HG03196 (cell line): ENCODE results near the gene LMLN.
"Not testable (repeated sequence)": the region's sequence is repeated elsewhere in the genome, so short reads cannot be mapped to it uniquely, and the experiment has no call there.

Experiments used
- ATAC-seq: cut with Tn5 transposase; IDR thresholded peaks from one replicate; pipeline ENCODE4 v1.9.1; 2021; ENCODE audit not compliant: unreplicated experiment

Gene LMLN

DNA sequence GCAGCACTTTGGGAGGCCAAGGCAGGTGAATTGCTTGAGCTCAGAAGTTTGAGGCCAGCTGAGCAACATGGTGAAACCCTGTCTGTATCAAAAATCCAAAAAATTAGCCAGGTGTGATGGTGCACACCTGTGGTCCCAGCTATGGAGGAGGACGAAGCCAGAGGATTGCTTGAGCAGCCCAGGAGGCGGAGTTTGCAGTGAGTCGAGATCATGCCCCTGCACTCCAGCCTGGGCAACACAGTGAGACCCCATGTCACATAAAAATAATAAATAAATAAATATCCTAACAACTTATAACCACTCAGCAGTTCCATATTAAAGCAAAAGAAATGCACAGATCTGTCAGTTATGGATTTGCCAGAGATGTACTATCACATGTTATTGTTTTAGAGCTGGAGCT is 62.6 kb downstream of the LMLN start:
- no peak for ATAC-seq

DNA sequence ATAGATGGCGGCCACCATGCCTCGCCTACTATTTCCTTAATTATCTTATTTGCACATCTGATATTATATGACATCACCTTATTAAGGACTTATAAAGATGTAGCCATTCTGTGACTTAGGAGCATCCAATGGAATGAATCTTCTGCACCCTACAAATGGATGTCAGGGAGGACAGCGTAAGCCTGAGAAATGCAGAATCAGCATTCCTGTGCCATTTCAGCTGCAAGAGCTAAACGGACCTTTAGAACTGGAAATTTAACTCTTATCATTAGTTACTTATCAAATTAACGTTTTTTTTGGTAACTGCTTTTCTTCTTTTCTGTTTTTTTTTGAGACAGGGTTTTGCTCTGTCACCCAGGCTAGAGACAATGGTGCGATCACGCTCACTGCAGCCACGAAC is 65.6 kb downstream of the LMLN start:
- ATAC-seq = no peak

- ATAC-seq = no peak
These were observed 66.6 kb downstream of the LMLN start for GRCh38 chr3:198026620-198027019.

- ATAC-seq = no peak
These were observed 67.2 kb downstream of the LMLN start for GRCh38 chr3:198027045-198027798.

DNA sequence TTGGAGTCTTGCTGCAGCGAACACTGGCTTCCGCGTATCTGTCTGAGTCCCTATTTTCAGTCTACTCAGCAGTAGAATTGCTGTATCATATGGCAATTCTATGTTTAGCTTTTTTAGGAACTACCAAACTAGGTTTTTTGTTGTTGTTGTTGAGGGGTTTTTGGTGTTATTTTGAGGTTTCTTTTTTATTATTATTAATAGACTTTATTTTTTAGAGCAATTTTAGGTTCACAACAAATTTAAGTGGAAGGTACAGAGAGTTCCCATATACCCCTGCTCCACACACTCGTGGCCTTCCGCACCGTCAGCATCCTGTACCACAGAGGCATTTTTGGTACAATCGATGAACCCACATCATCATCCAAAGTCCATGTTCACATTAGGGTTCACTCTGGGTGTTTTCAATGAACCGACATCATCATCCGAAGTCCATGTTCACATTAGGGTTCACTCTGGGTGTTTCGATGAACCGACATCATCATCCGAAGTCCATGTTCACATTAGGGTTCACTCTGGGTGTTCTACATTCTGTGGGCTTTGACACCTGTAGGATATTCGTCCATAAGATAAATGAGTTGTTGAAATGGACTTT is 67.9 kb downstream of the LMLN start:
- ATAC-seq = no peak

DNA sequence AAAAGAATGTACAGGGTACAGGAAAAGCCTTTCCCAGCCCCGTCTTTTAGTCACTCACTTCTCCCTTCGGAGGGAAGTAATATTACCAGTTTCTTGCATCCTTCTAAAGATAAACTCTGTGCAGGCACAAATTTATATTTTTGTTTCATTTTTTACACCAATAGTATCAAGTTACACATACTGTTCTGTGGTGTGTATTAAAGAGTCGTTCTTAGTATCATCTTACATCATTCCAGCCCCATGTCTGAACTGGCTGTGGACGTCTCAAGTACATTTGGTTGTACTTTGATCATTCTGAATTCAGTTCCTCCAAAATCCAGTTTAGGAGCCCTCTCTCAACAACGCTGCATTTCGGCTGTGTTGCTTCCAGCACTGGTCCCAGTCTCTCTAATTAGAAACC is 68.7 kb downstream of the LMLN start:
- no peak for ATAC-seq

- ATAC-seq = no peak
These were observed 70.1 kb downstream of the LMLN start for GRCh38 chr3:198030125-198030524.

DNA sequence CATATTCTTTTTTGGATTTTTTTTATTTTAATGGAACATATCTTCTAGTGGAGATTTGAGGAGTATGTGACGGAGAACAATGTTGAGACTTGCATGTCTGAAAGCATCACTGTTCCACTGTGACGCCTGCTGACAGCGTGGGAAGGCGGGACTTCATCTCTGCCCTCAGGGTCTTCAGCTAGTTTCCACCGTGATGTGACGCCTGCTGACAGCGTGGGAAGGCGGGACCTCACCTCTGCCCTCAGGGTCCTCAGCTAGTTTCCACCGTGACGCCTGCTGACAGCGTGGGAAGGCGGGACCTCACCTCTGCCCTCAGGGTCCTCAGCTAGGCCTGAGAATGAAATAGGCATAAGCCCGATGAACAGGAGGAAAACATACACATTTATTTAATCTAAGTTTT is 70.7 kb downstream of the LMLN start:
- ATAC-seq = no peak

DNA sequence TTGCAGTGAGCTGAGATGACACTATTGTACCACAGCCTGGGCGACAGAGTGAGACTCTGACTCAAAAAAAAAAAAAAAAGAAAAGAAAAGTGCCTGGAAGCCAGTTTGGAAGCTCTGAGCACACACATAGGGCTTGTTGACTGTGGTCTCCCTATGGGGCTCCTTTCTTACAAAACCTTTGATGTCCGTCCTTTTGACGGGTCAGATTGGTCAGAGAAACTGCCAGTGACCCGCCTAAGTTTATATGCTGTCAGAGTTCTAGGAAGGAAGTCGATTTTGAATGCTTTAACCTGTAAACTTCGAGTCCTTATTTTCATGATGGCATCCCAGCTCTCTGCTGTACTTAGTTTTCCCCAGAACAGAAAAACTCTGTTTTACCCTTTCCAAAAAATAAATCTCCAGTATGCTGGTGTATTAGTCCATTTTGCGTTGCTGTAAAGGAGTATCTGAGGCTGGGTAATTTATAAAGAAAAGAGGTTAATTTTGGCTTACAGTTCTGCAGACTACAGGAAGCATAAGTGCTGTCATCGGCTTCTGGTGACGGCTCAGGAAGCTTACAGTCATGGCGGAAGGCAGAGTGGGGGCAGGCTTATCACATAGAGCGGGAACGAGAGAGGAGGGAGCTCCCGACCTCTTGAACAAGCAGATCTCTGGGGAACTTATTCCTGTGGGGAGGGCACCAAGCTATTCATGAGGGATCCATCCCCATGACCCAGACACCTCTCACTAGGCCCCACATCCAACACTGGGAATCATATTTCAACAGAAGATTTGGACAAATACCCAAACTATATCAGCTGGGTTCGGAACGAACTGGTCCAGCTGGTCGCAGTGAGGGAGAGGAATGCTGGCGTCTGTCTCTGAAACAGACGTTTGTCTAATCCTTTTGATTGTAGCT is 72.3 kb downstream of the LMLN start:
- no peak for ATAC-seq

DNA sequence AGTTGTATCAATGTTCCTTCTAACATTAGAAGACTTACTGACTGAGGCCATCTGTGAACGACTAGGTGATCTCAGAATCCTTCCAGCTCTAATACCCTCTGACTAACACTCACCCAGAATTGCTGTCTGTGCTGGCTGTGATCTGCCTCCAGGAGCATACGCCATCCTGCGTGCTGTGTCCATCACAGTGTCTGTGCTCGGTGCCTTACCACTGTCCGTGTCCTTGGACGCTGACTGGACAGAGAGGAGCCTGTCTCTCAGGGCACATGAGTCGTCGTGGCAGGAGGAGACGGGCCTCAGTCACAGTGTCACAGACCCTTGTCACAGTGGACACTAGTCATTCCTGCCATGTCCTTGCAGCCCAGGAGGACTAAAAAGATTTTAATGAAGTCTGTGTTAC is 83.1 kb downstream of the LMLN start:
- no peak for ATAC-seq

GRCh38 chr3:198046120-198046857 is 86.3 kb downstream of the LMLN start:
- no peak for ATAC-seq

DNA sequence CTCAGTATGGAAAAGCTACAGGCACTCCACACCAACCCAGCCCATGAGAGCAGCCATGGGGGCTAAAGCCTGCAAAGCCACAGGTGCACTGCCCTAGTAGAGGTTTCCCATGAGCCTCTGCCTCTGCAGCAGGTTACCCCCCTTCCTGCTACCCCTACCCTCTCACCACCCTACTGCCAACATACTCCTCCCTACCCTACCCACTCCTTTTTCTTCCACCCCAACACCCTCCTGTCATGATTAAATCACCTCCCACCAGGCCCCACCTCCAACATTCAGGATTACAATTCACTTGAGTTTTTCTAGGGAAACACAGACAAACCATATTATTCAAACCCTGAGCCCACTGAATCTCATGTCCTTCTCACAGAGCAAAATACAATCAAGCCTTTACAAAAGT is 88.4 kb downstream of the LMLN start:
- ATAC-seq = no peak

- no peak for ATAC-seq
These were observed 91.8 kb downstream of the LMLN start for GRCh38 chr3:198051836-198052235.

DNA sequence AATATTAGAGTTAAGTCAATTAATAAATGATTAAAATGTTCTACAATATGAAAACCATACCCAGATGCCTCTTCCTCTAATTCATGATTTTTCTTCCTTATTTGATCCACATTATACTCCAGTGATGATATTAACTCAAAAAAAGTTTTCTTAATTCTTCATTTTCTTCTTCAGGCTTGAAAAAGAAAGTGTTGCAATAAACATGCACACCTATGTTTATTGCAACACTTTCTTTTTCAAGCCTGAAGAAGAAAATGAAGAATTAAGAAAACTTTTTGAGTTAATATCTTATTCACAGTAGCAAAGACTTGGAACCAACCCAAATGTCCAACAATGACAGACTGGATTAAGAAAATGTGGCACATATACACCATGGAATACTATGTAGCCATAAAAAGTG is 93.4 kb downstream of the LMLN start:
- not testable (repeated sequence) for ATAC-seq

- ATAC-seq = no peak
These were observed 101.4 kb downstream of the LMLN start for GRCh38 chr3:198061119-198062067.

DNA sequence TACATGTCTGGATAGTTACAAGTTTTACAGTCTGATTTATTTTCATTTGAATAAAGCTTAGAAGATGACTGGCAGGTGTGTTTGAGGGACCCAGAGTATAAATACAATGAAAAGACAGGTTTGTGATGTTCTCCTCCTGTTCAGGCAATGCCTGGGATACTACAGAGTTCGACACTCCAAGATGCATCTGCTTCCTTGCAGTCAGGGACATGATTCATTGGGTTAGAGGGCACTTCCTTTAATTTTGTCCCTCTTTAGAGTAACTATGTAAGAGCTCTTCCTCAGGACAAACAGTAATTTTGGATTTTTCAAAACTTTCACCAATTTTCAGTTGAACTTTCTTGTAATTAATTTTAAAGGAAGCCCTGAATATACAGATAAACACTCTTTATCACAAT is 102.0 kb downstream of the LMLN start:
- ATAC-seq = no peak

- ATAC-seq = no peak
These were observed 104.4 kb downstream of the LMLN start for GRCh38 chr3:198064420-198064819.

GRCh38 chr3:198065897-198066296 is 105.9 kb downstream of the LMLN start:
- no peak for ATAC-seq

DNA sequence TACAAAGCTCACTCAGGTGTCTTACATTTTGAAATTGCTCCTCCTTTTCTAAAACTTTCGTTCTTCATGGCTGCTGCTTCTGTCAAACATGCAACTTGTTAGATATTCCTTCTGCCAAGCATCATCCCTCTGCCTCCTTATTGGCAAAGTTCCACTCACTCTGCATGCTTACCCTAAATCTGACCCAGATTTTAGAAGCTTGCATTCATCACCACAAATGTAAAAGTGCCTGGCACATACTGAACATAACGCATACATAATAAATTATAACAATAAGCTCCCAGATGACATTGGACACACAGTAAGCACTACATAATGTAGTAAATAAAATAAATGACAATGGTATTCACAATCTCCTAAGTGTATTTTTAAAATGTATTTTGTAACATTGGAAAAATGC is 107.4 kb downstream of the LMLN start:
- no peak for ATAC-seq

GRCh38 chr3:198070871-198071270 is 110.9 kb downstream of the LMLN start:
- no peak for ATAC-seq
